Measurements from ENCODE around the gene ERLEC1. TPM values are rescaled to one million over a fixed set of nuclear protein-coding genes. Genes with fewer than 3 reads are reported as not detected.
"Not testable (repeated sequence)": the region's sequence is repeated elsewhere in the genome, so short reads cannot be mapped to it uniquely, and the experiment has no call there.

Gene ERLEC1
- total RNA-seq, 2 donors from 2014 or later: 70.3 to 73.2 TPM

DNA sequence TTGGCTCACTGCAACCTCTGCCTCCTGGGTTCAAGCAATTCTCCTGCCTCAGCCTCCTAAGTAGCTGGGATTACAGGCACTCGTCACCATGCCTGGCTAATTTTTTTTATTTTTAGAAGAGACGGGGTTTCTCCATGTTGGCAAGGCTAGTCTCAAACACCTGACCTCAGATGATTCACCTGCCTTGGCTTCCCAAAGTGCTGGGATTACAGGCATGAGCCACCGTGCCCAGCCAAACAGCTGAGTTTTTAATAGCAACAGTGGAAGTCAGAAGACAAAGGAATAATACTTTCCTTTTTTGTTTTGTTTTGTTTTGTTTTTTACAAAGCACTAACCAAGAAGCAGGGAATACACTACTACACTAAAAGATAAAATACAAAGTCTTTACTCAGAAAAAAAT lies 56.0 kb downstream of the ERLEC1 start:
- H3K9me3 ChIP-seq: no peaks in the 10 kb centered on the region
- no peaks in the 10 kb centered on the region for H3K4me1 ChIP-seq (replicated peaks)
- 53% methylated on average over 3 of the region's 3 CpGs for WGBS
- no peaks in the 10 kb centered on the region for H3K27me3 ChIP-seq (replicated peaks; ENCODE audit: insufficient read depth)
- no peak overlapping the region for H3K4me3 ChIP-seq
- H3K36me3 ChIP-seq: no peaks in the 10 kb centered on the region
- DNase-seq (ENCODE audit: low spot score): no peak
- intact Hi-C loops (cut with DNase I): no loop called here
- TF ChIP-seq POLR2AphosphoS5 (IDR thresholded peaks at IDR 0.05) (no peak), POLR2A (IDR thresholded peaks at IDR 0.05) (no peak), CTCF (IDR thresholded peaks at IDR 0.05) (no peak)
- H3K27ac ChIP-seq: no peak overlapping the region

DNA sequence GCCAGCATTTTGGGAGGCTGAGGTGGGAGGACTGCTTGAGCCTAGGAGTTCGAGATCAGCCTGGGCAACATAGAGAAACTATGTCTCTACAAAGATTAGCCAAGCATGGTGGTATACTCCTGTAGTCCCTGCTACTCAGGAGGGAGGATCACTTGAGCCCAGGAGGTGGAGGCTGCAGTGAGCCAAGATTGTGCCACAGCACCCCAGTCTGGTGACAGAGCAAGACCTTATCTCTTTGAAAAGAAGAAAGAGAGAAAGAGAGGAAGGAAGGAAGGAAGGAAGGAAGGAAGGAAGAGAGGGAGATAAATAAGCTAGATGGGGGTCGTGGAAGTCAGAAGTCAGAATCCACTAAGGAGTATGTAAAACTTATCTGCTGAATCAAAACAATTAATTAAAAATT lies 56.8 kb downstream of the ERLEC1 start:
- Histone ChIP-seq H3K27ac (no peak overlapping the region), H3K27me3 (replicated peaks; ENCODE audit: insufficient read depth) (no peaks in the 10 kb centered on the region), H3K4me1 (replicated peaks) (no peaks in the 10 kb centered on the region), H3K9me3 (no peaks in the 10 kb centered on the region), H3K36me3 (no peaks in the 10 kb centered on the region), H3K4me3 (no peak overlapping the region)
- 81% methylated on average over 2 of the region's 2 CpGs for WGBS
- no peak for TF ChIP-seq CTCF (IDR thresholded peaks at IDR 0.05)
- no peak for TF ChIP-seq POLR2AphosphoS5 (IDR thresholded peaks at IDR 0.05)
- TF ChIP-seq POLR2A (IDR thresholded peaks at IDR 0.05): no peak
- no peak for DNase-seq (ENCODE audit: low spot score)
- intact Hi-C loops (cut with DNase I): no loop called here

DNA sequence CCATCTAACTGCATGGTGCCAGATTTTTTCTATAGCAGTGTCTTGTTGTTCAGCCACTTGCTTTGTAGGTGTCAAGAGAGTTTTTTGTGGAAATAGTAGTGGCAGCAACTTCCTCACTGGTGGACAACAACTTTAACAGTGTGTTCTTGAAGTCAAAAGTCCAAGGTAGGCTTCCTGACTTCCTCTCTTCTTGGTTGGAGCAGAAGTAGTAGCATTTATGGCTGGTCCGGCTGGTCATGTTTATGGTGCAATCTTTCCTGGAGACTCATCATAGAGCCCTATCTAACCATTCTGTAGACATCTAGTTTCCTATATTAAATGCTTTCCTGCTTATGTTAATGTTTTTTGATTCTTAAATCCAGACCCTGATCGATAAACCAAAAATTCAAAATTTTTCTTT lies 61.2 kb downstream of the ERLEC1 start:
- Histone ChIP-seq H3K4me1 (replicated peaks) (no peaks in the 10 kb centered on the region), H3K9me3 (no peaks in the 10 kb centered on the region), H3K4me3 (no peak overlapping the region), H3K27ac (no peak overlapping the region), H3K27me3 (replicated peaks; ENCODE audit: insufficient read depth) (no peaks in the 10 kb centered on the region), H3K36me3 (no peaks in the 10 kb centered on the region)
- DNase-seq (ENCODE audit: low spot score): no peak
- TF ChIP-seq POLR2A (IDR thresholded peaks at IDR 0.05) (no peak), POLR2AphosphoS5 (IDR thresholded peaks at IDR 0.05) (no peak), CTCF (IDR thresholded peaks at IDR 0.05) (no peak)
- WGBS: 95% methylated on average over 2 of the region's 2 CpGs
- intact Hi-C loops (cut with DNase I): no loop called here

GRCh38 chr2:53851052-53851757 lies 64.4 kb downstream of the ERLEC1 start:
- DNase-seq (ENCODE audit: low spot score); H3K4me1 ChIP-seq (replicated peaks); H3K27ac ChIP-seq; H3K36me3 ChIP-seq; intact Hi-C loops (cut with DNase I); H3K4me3 ChIP-seq; H3K27me3 ChIP-seq (replicated peaks; ENCODE audit: insufficient read depth); H3K9me3 ChIP-seq: not testable (repeated sequence)
- WGBS: 94% methylated on average over 9 of the region's 9 CpGs

GRCh38 chr2:53852532-53852931 lies 65.7 kb downstream of the ERLEC1 start:
- H3K4me1 ChIP-seq (replicated peaks): no peaks in the 10 kb centered on the region
- intact Hi-C loops (cut with DNase I): no loop called here
- WGBS: 97% methylated on average over 4 of the region's 4 CpGs
- H3K27ac ChIP-seq: no peak overlapping the region
- no peaks in the 10 kb centered on the region for H3K27me3 ChIP-seq (replicated peaks; ENCODE audit: insufficient read depth)
- no peaks in the 10 kb centered on the region for H3K9me3 ChIP-seq
- no peak for DNase-seq (ENCODE audit: low spot score)
- TF ChIP-seq CTCF (IDR thresholded peaks at IDR 0.05) (no peak), POLR2AphosphoS5 (IDR thresholded peaks at IDR 0.05) (no peak), POLR2A (IDR thresholded peaks at IDR 0.05) (no peak)
- H3K4me3 ChIP-seq: no peak overlapping the region
- H3K36me3 ChIP-seq: no peaks in the 10 kb centered on the region

Data from prostate gland (tissue), 2 donors.